A549 (cell line): ENCODE data around the gene CYP1A2. TPM values are rescaled to one million over a fixed set of nuclear protein-coding genes. Genes with fewer than 3 reads are reported as not detected.
"Not testable (repeated sequence)": the region's sequence is repeated elsewhere in the genome, so short reads cannot be mapped to it uniquely, and the experiment has no call there.

Source experiments
- ATAC-seq, 2 experiments: fragments of 200-7000 bp in 1 of 2; fragments of >200 bp in 1 of 2; cut with Nextera tagmentation in 1 of 2; cut with Tn5 transposase in 1 of 2; 3 replicates each; pipeline versions ENCODE4 v1.8.0 to v1.9.1; 2018 to 2020; ENCODE audit warnings: mild to moderate bottlenecking in 1 of 2, moderate library complexity in 1 of 2
- CTCF ChIA-PET: fragments of 300-600 bp; sonication (Branson Sonifier 250); formaldehyde crosslinking; extraction: SDS; loops from one replicate; lab custom pipeline; 2021; ENCODE audit warnings: antibody characterized with exemption, inconsistent platforms; lab: Yijun Ruan, JAX
- POLR2A ChIA-PET: fragments of 350-600 bp; formaldehyde crosslinking; extraction: SDS; loops from one replicate; lab custom pipeline; 2021; ENCODE audit warnings: antibody characterized with exemption, inconsistent platforms; lab: Yijun Ruan, JAX
- DNase-seq, 2 experiments: peaks; one replicate each; pipeline versions ENCODE4 v3.0.0 to v3.0.0-alpha.2; 2011 to 2016; ENCODE audit warnings: low read depth in 1 of 2, low spot score in 1 of 2
- FAIRE-seq: peaks from 2 replicates; lab custom pipeline; 2011; peaks lifted over from hg19 to GRCh38; lab: Jason Lieb, UNC
- H3K27ac ChIP-seq, 2 experiments: fragments of >200 bp; sonication (Bioruptor Twin); formaldehyde crosslinking; 3 replicates each; pipeline ENCODE4 v1.5.1; 2016 to 2017
- H3K4me1 ChIP-seq: fragments of >200 bp; sonication (Bioruptor Twin); formaldehyde crosslinking; 3 replicates; pipeline ENCODE4 v1.6.1; 2016
- H3K4me2 ChIP-seq: fragments of >200 bp; sonication (Bioruptor Twin); formaldehyde crosslinking; 3 replicates; pipeline ENCODE4 v1.6.1; 2016
- H3K4me3 ChIP-seq: fragments of >200 bp; sonication (Bioruptor Twin); formaldehyde crosslinking; 3 replicates; pipeline ENCODE4 v1.5.1; 2016
- H3K9me3 ChIP-seq: fragments of >200 bp; sonication (Bioruptor Twin); formaldehyde crosslinking; 3 replicates; pipeline ENCODE4 v1.6.1; 2016
- ATOH8 ChIP-seq: fragments of 250-450 bp; sonication (Bioruptor Pico); IDR thresholded peaks from 2 replicates; pipeline ENCODE4 v1.5.0; 2020; ENCODE audit warnings: low read depth, mild to moderate bottlenecking, moderate library complexity
- BHLHE40 ChIP-seq: IDR thresholded peaks from 2 replicates; pipeline ENCODE4 v1.6.1; 2012; ENCODE audit warnings: low read depth, low read length, inconsistent platforms
- CBX2 ChIP-seq: fragments of 200-600 bp; sonication (generic); IDR thresholded peaks from 2 replicates; pipeline ENCODE4 v1.6.1; 2016; ENCODE audit warnings: low read depth, mild to moderate bottlenecking, borderline replicate concordance
- CBX8 ChIP-seq: fragments of 200-600 bp; sonication (generic); IDR thresholded peaks from 2 replicates; pipeline ENCODE4 v1.6.1; 2016
- CHD4 ChIP-seq: fragments of 200-600 bp; sonication (generic); IDR thresholded peaks from 2 replicates; pipeline ENCODE4 v1.6.1; 2016; ENCODE audit warnings: antibody characterized with exemption, mild to moderate bottlenecking, borderline replicate concordance
- EHMT2 ChIP-seq: fragments of 200-600 bp; sonication (generic); IDR thresholded peaks from 2 replicates; pipeline ENCODE4 v1.6.1; 2016; ENCODE audit warnings: antibody characterized with exemption, low read depth, mild to moderate bottlenecking, moderate library complexity
- ELK1 ChIP-seq: fragments of 150-350 bp; IDR thresholded peaks from 2 replicates; pipeline ENCODE4 v1.6.1; 2014; ENCODE audit warnings: low read depth, mild to moderate bottlenecking, low read length
- EP300 ChIP-seq, 2 experiments: fragments of >200 bp; sonication (Bioruptor Twin); formaldehyde crosslinking; IDR thresholded peaks; 2 replicates in 1 of 2; 3 replicates in 1 of 2; pipeline ENCODE4 v1.6.1; 2016 to 2017
- ESRRA ChIP-seq: fragments of 150-350 bp; IDR thresholded peaks from 2 replicates; pipeline ENCODE4 v1.6.1; 2014; ENCODE audit warnings: mild to moderate bottlenecking, low read length, borderline replicate concordance
- FOSL2 ChIP-seq, 2 experiments: fragments of 450-650 bp in 1 of 2; fragments of >200 bp in 1 of 2; sonication (Bioruptor Twin) in 1 of 2; formaldehyde crosslinking; IDR thresholded peaks; 2 replicates each; pipeline versions ENCODE4 v1.5.0 to v1.6.1; 2016 to 2020; ENCODE audit warnings: mild to moderate bottlenecking in 1 of 2, moderate library complexity in 1 of 2
- FOXS1 ChIP-seq: fragments of 250-450 bp; sonication (Bioruptor Pico); IDR thresholded peaks from 2 replicates; pipeline ENCODE4 v1.5.0; 2020; ENCODE audit warnings: mild to moderate bottlenecking, moderate library complexity
- HDAC2 ChIP-seq: fragments of 200-600 bp; sonication (generic); IDR thresholded peaks from 2 replicates; pipeline ENCODE4 v1.6.1; 2016
- HES2 ChIP-seq: fragments of >200 bp; sonication (Bioruptor Twin); formaldehyde crosslinking; IDR thresholded peaks from 2 replicates; pipeline ENCODE4 v1.6.1; 2016
- HOXA7 ChIP-seq: fragments of 250-450 bp; sonication (Bioruptor Pico); IDR thresholded peaks from 2 replicates; pipeline ENCODE4 v1.5.0; 2020; ENCODE audit warnings: mild to moderate bottlenecking, moderate library complexity
- JUN ChIP-seq, 2 experiments: fragments of >200 bp; sonication (Bioruptor Twin); formaldehyde crosslinking; IDR thresholded peaks; 2 replicates in 1 of 2; 3 replicates in 1 of 2; pipeline ENCODE4 v1.6.1; 2016 to 2017
- MAFK ChIP-seq: fragments of 450-650 bp; IDR thresholded peaks from 2 replicates; pipeline ENCODE4 v1.6.1; 2014; ENCODE audit not compliant: partially characterized antibody
- NPAS2 ChIP-seq: fragments of 250-450 bp; sonication (Bioruptor Pico); IDR thresholded peaks from 2 replicates; pipeline ENCODE4 v1.8.0; 2022; ENCODE audit warnings: mild to moderate bottlenecking, moderate library complexity, borderline replicate concordance
- NR3C1 ChIP-seq: fragments of >200 bp; sonication (Bioruptor Twin); formaldehyde crosslinking; IDR thresholded peaks from 3 replicates; pipeline ENCODE4 v1.6.1; 2017
- POLR2A ChIP-seq: IDR thresholded peaks from 2 replicates; pipeline ENCODE4 v1.6.1; 2012; ENCODE audit warnings: mild to moderate bottlenecking, low read length
- RAD21 ChIP-seq, 2 experiments: fragments of >200 bp in 1 of 2; sonication (Bioruptor Twin) in 1 of 2; formaldehyde crosslinking in 1 of 2; IDR thresholded peaks in 1 of 2; conservative IDR thresholded peaks in 1 of 2; 2 replicates in 1 of 2; 3 replicates in 1 of 2; pipeline ENCODE4 v1.6.1; 2012 to 2018; ENCODE audit warnings: inconsistent platforms in 1 of 2
- RARB ChIP-seq: fragments of 250-450 bp; sonication (Bioruptor Pico); IDR thresholded peaks from 2 replicates; pipeline ENCODE4 v1.8.0; 2021; ENCODE audit warnings: mild to moderate bottlenecking, moderate library complexity
- RFX5 ChIP-seq: fragments of 450-650 bp; IDR thresholded peaks from 2 replicates; pipeline ENCODE4 v1.7.1; 2014; ENCODE audit warnings: antibody characterized with exemption, mild to moderate bottlenecking, moderate library complexity
- SMC3 ChIP-seq: fragments of >200 bp; sonication (Bioruptor Twin); formaldehyde crosslinking; IDR thresholded peaks from 3 replicates; pipeline ENCODE4 v1.6.1; 2018; ENCODE audit warnings: inconsistent platforms
- USF2 ChIP-seq: fragments of 450-650 bp; IDR thresholded peaks from 2 replicates; pipeline ENCODE4 v1.6.1; 2014; ENCODE audit warnings: antibody characterized with exemption
- ZC3H11A ChIP-seq: fragments of 450-650 bp; IDR thresholded peaks from 2 replicates; pipeline ENCODE4 v1.6.1; 2014; ENCODE audit warnings: antibody characterized with exemption, mild to moderate bottlenecking
- ZFP36 ChIP-seq: fragments of 450-650 bp; IDR thresholded peaks from 2 replicates; pipeline ENCODE4 v1.6.1; 2014; ENCODE audit warnings: borderline replicate concordance; ENCODE audit not compliant: partially characterized antibody
- ZNF302 ChIP-seq: fragments of 250-450 bp; sonication (Bioruptor Pico); IDR thresholded peaks from 2 replicates; pipeline ENCODE4 v1.9.0; 2021; ENCODE audit warnings: inconsistent platforms, mild to moderate bottlenecking, moderate library complexity
- ZSCAN20 ChIP-seq: fragments of 250-450 bp; sonication (Bioruptor Pico); IDR thresholded peaks from 2 replicates; pipeline ENCODE4 v1.8.0; 2022; ENCODE audit warnings: mild to moderate bottlenecking, moderate library complexity
- WGBS: methylation state at CpG from one replicate; pipeline ENCODE4 v1.1.6; 2017; ENCODE audit errors: missing lambda C conversion rate; 5-methylcytosine and 5-hydroxymethylcytosine counted together
- polyA plus RNA-seq, 4 experiments: library from polyadenylated mRNA; depleted of rRNA in 3 of 4; stranded (reverse); fragments of >200 nt; fragmentation: RNase III in 1 of 4; extraction: RNeasy Plus Mini Kit Qiagen cat#74134 plus additional on column Dnase treatment in 1 of 4; gene quantifications; 2 replicates in 3 of 4; 3 replicates in 1 of 4; pipeline ENCODE4 v1.2.3, GENCODE V29; 2011 to 2017

Gene CYP1A2
- polyA plus RNA-seq, 2 of the 4 experiments (the other 2 are of a cell fraction): not detected

- no peak for TF ChIP-seq ZFP36
- no peak for TF ChIP-seq NPAS2 (CRISPR knock-in tag)
- no peak for TF ChIP-seq HOXA7 (CRISPR knock-in tag)
- no peak for TF ChIP-seq FOXS1 (CRISPR knock-in tag)
- no peak for TF ChIP-seq HDAC2
- no peak for TF ChIP-seq BHLHE40
- no peak for TF ChIP-seq ZC3H11A
- no peak for TF ChIP-seq HES2
- no peak for TF ChIP-seq RFX5
- TF ChIP-seq JUN (IDR thresholded peaks at IDR 0.05): no peak
- no peak for TF ChIP-seq FOSL2 (IDR thresholded peaks at IDR 0.05)
- TF ChIP-seq FOSL2 (CRISPR knock-in tag; IDR thresholded peaks at IDR 0.05): no peak
- no peak for TF ChIP-seq CBX2
- TF ChIP-seq ZSCAN20 (CRISPR knock-in tag): no peak
- no peak for TF ChIP-seq NR3C1
- no peak for TF ChIP-seq ELK1
- TF ChIP-seq RAD21 (conservative IDR thresholded peaks at IDR 0.05 in 1 of 2, IDR thresholded peaks at IDR 0.05 in 1 of 2): no peak
- TF ChIP-seq RARB (CRISPR knock-in tag): no peak
- TF ChIP-seq EP300 (IDR thresholded peaks at IDR 0.05): no peak
- TF ChIP-seq SMC3: no peak
- no peak for TF ChIP-seq USF2
- DNase-seq (no peak), FAIRE-seq (no peak), ATAC-seq (no peak)
- Histone ChIP-seq H3K27ac (no peak overlapping the region), H3K9me3 (no peaks in the 10 kb centered on the region), H3K4me3 (no peak overlapping the region), H3K4me1 (no peaks in the 10 kb centered on the region), H3K4me2 (no peak overlapping the region)
- 84% methylated on average over 4 of the region's 5 CpGs for WGBS
- POLR2A ChIA-PET: no interaction called here
- CTCF ChIA-PET: interaction anchor here (1.9 kb wide), 1 partner anchor 36 kb away, joined by 9 read pairs; no protein-coding TSS in a partner anchor
Measured at GRCh38 chr15:74732846-74733245, 15.8 kb upstream of the CYP1A2 start.

GRCh38 chr15:74733269-74733668, 15.4 kb upstream of the CYP1A2 start:
- Histone ChIP-seq H3K4me3 (no peak overlapping the region), H3K4me2 (no peak overlapping the region), H3K27ac (no peak overlapping the region)
- ChIA-PET CTCF (interaction anchor here (1.9 kb wide), 1 partner anchor 36 kb away, joined by 9 read pairs; no protein-coding TSS in a partner anchor), POLR2A (no interaction called here)
- WGBS: 48% methylated on average over 3 of the region's 3 CpGs
- DNase-seq (no peak), FAIRE-seq (no peak)
- TF ChIP-seq MAFK: no peak
- TF ChIP-seq CHD4: no peak
- TF ChIP-seq RAD21 (conservative IDR thresholded peaks at IDR 0.05 in 1 of 2, IDR thresholded peaks at IDR 0.05 in 1 of 2): no peak
- TF ChIP-seq ESRRA: no peak
- no peak for TF ChIP-seq CBX8
- TF ChIP-seq, all 56 proteins: peak for 0
- Histone ChIP-seq H3K4me1 (no peaks in the 10 kb centered on the region), H3K9me3 (no peaks in the 10 kb centered on the region)
- ATAC-seq: no peak

- DNase-seq (no peak), FAIRE-seq (no peak), ATAC-seq (no peak)
- Histone ChIP-seq H3K4me2 (no peak overlapping the region), H3K27ac (no peak overlapping the region), H3K4me1 (no peaks in the 10 kb centered on the region), H3K9me3 (no peaks in the 10 kb centered on the region), H3K4me3 (no peak overlapping the region)
- WGBS: 59% methylated on average over 3 of the region's 3 CpGs
- ChIA-PET CTCF (interaction anchor here (1.5 kb wide), 1 partner anchor 36 kb away, joined by 3 read pairs; no protein-coding TSS in a partner anchor), POLR2A (no interaction called here)
- TF ChIP-seq ZNF302 (CRISPR knock-in tag): no peak
- no peak for TF ChIP-seq POLR2A
- no peak for TF ChIP-seq ATOH8 (CRISPR knock-in tag)
- TF ChIP-seq EHMT2: no peak
- TF ChIP-seq, all 56 proteins: peak for 0
Measured at GRCh38 chr15:74735305-74735704, 13.3 kb upstream of the CYP1A2 start.

GRCh38 chr15:74738239-74738638, 10.4 kb upstream of the CYP1A2 start:
- H3K4me2 ChIP-seq, CTCF ChIA-PET, DNase-seq, ATAC-seq, FAIRE-seq, H3K4me3 ChIP-seq, H3K9me3 ChIP-seq, H3K4me1 ChIP-seq, POLR2A ChIA-PET, H3K27ac ChIP-seq: not testable (repeated sequence)
- WGBS: 63% methylated on average over 5 of the region's 5 CpGs
